ENCODE data around the gene PPP1R3E. TPM values are rescaled to one million over a fixed set of nuclear protein-coding genes. Genes with fewer than 3 reads are reported as not detected.
A peak's percentile ranks its signal among the peaks of the same experiment; 100 is the strongest.

Gene PPP1R3E
- total and polyA plus RNA-seq, 2 of the 13 experiments (the other 11 are each of a cell fraction or from before 2014, with no cell fraction given): 16.5 to 26.5 TPM

- TF ChIP-seq POLR2A (IDR thresholded peaks at IDR 0.05; ENCODE audit: insufficient read depth in 1 of 2, low read depth in 2 of 2, low read length in 2 of 2) (no peak), HDAC6 (IDR thresholded peaks at IDR 0.05; ENCODE audit: low read depth, low read length) (no peak), SPEN (CRISPR knock-in tag; IDR thresholded peaks at IDR 0.05; ENCODE audit: low read depth) (no peak), KMT2A (CRISPR knock-in tag; IDR thresholded peaks at IDR 0.05) (0 out of 2 replicates have a peak, but pooled peaks have one; percentile 3), SALL1 (CRISPR knock-in tag; IDR thresholded peaks at IDR 0.05) (peak; percentile 34; the same call in 1 of the 2 replicates), HMGXB4 (CRISPR knock-in tag; IDR thresholded peaks at IDR 0.05; ENCODE audit: borderline replicate concordance in 1 of 2, low read depth in 1 of 2) (no peak), PAF1 (CRISPR knock-in tag; IDR thresholded peaks at IDR 0.05) (no peak), ZFP1 (CRISPR knock-in tag; IDR thresholded peaks at IDR 0.05) (no peak), MTA3 (CRISPR knock-in tag; IDR thresholded peaks at IDR 0.05) (no peak), PCBP2 (optimal IDR thresholded peaks at IDR 0.05; ENCODE audit: low read depth, low read length, poor library complexity, severe bottlenecking) (peak; percentile 51), ZNF275 (CRISPR knock-in tag; IDR thresholded peaks at IDR 0.05; ENCODE audit: borderline replicate concordance) (no peak), TCF7 (IDR thresholded peaks at IDR 0.05; ENCODE audit: low read depth) (0 out of 2 replicates have a peak, but pooled peaks have one; percentile 27), ZNF780A (CRISPR knock-in tag; IDR thresholded peaks at IDR 0.05) (no peak), MAZ (IDR thresholded peaks at IDR 0.05; ENCODE audit: borderline replicate concordance, low read depth, low read length) (no peak), MAZ (CRISPR knock-in tag; IDR thresholded peaks at IDR 0.05; ENCODE audit: low read depth) (no peak), ZFP82 (CRISPR knock-in tag; IDR thresholded peaks at IDR 0.05; ENCODE audit: borderline replicate concordance) (no peak), ERF (CRISPR knock-in tag; IDR thresholded peaks at IDR 0.05) (no peak)
- TF ChIP-seq, protein P1, sequence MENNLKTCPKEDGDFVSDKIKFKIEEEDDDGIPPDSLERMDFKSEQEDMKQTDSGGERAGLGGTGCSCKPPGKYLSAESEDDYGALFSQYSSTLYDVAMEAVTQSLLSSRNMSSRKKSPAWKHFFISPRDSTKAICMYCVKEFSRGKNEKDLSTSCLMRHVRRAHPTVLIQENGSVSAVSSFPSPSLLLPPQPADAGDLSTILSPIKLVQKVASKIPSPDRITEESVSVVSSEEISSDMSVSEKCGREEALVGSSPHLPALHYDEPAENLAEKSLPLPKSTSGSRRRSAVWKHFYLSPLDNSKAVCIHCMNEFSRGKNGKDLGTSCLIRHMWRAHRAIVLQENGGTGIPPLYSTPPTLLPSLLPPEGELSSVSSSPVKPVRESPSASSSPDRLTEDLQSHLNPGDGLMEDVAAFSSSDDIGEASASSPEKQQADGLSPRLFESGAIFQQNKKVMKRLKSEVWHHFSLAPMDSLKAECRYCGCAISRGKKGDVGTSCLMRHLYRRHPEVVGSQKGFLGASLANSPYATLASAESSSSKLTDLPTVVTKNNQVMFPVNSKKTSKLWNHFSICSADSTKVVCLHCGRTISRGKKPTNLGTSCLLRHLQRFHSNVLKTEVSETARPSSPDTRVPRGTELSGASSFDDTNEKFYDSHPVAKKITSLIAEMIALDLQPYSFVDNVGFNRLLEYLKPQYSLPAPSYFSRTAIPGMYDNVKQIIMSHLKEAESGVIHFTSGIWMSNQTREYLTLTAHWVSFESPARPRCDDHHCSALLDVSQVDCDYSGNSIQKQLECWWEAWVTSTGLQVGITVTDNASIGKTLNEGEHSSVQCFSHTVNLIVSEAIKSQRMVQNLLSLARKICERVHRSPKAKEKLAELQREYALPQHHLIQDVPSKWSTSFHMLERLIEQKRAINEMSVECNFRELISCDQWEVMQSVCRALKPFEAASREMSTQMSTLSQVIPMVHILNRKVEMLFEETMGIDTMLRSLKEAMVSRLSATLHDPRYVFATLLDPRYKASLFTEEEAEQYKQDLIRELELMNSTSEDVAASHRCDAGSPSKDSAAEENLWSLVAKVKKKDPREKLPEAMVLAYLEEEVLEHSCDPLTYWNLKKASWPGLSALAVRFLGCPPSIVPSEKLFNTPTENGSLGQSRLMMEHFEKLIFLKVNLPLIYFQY (CRISPR knock-in tag; IDR thresholded peaks at IDR 0.05; ENCODE audit: borderline replicate concordance): no peak; the same call in 1 of the 2 replicates
- TF ChIP-seq, protein P2, sequence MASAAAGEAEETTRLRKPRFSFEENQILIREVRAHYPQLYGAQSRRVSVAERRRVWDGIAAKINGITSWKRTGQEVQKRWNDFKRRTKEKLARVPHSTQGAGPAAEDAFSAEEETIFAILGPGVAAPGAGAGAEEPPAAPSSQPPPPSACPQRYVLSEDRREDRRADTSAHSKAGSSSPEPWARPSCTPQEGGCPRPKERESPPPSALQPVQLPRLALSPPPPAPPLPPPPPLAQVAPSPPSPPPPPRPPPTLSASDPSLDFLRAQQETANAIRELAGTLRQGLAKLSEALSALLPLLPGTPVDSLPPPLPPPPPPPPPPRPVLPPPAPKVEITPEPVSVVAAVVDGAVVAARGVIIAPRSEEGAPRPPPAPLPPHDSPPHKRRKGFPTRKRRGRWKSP (CRISPR knock-in tag; IDR thresholded peaks at IDR 0.05): no peak
Measured at GRCh38 chr14:23300687-23301223, 1.9 kb downstream of the PPP1R3E start (continued).
